Common myeloid progenitor, CD34-positive (primary cell): ENCODE results near the gene ITGA11.

Experiments used
- CTCF ChIA-PET: fragments of 350-600 bp; sonication (Branson Sonifier 250); formaldehyde crosslinking; loops from one replicate; lab custom pipeline; 2021; ENCODE audit warnings: antibody characterized with exemption; lab: Charles Lee
- POLR2A ChIA-PET: fragments of 350-600 bp; sonication (Branson Sonifier 250); formaldehyde crosslinking; loops from one replicate; lab custom pipeline; 2021; ENCODE audit warnings: antibody characterized with exemption; lab: Charles Lee
- DNase-seq, 3 donors: peaks; one replicate each; pipeline versions ENCODE4 v3.0.0 to v3.0.0-alpha.2; 2013
- H3K27ac ChIP-seq, 2 experiments: 1 replicate in 1 of 2; 2 replicates in 1 of 2; pipeline ENCODE4 v1.7.0; 2013; ENCODE audit warnings: inconsistent platforms in 2 of 2, low read length in 2 of 2, mild to moderate bottlenecking in 2 of 2, low read depth in 1 of 2, moderate library complexity in 1 of 2; ENCODE audit not compliant: severe bottlenecking in 2 of 2, insufficient read depth in 1 of 2, poor library complexity in 1 of 2
- H3K27me3 ChIP-seq, 5 experiments: replicated peaks in 2 of 5; 1 replicate in 3 of 5; 2 replicates in 2 of 5; pipeline versions ENCODE4 v1.6.1 to v1.7.0; 2013; ENCODE audit warnings: low read length in 4 of 5, mild to moderate bottlenecking in 2 of 5, moderate library complexity in 2 of 5, inconsistent platforms in 1 of 5; ENCODE audit not compliant: insufficient read depth in 5 of 5, control insufficient read depth in 4 of 5
- H3K36me3 ChIP-seq, 4 experiments: 1 replicate in 2 of 4; 2 replicates in 2 of 4; pipeline versions ENCODE4 v1.6.1 to v1.7.0; 2013; ENCODE audit warnings: low read length in 3 of 4, control low read depth in 1 of 4, mild to moderate bottlenecking in 1 of 4; ENCODE audit not compliant: control insufficient read depth in 4 of 4, insufficient read depth in 4 of 4
- H3K4me1 ChIP-seq, 4 experiments: 1 replicate in 3 of 4; 2 replicates in 1 of 4; pipeline versions ENCODE4 v1.6.1 to v1.7.1; 2013; ENCODE audit warnings: low read length in 3 of 4, mild to moderate bottlenecking in 3 of 4, control low read depth in 1 of 4, inconsistent platforms in 1 of 4, moderate library complexity in 1 of 4; ENCODE audit not compliant: control insufficient read depth in 4 of 4, insufficient read depth in 4 of 4; ENCODE audit errors: control extremely low read depth in 1 of 4
- H3K4me3 ChIP-seq, 7 experiments: 1 replicate in 4 of 7; 2 replicates in 3 of 7; pipeline versions ENCODE4 v1.5.1 to v1.7.0; 2013; ENCODE audit warnings: mild to moderate bottlenecking in 7 of 7, low read length in 6 of 7, moderate library complexity in 6 of 7, inconsistent platforms in 2 of 7, low read depth in 2 of 7, control low read depth in 1 of 7; ENCODE audit not compliant: insufficient read depth in 4 of 7, control insufficient read depth in 1 of 7; ENCODE audit errors: extremely low read depth in 1 of 7
- H3K9me3 ChIP-seq, 5 experiments: 1 replicate in 4 of 5; 2 replicates in 1 of 5; pipeline versions ENCODE4 v1.6.1 to v1.7.1; 2013; ENCODE audit warnings: low read length in 4 of 5, mild to moderate bottlenecking in 2 of 5, inconsistent platforms in 1 of 5, low read depth in 1 of 5, moderate library complexity in 1 of 5; ENCODE audit not compliant: control insufficient read depth in 4 of 5, insufficient read depth in 2 of 5; ENCODE audit errors: control extremely low read depth in 1 of 5
- WGBS: methylation state at CpG from one replicate; pipeline ENCODE4 v1.1.5; 2013; ENCODE audit not compliant: insufficient coverage; 5-methylcytosine and 5-hydroxymethylcytosine counted together

The ITGA11 gene

GRCh38 chr15:68310178-68310803 is 121.7 kb downstream of the ITGA11 start:
- CTCF ChIA-PET = interaction anchor here (0.8 to 1.1 kb wide), 2 partner anchors 10 to 239 kb away, joined by 3 to 4 read pairs; no protein-coding TSS in a partner anchor
- no peaks in the 10 kb centered on the region for H3K36me3 ChIP-seq
- 86% methylated on average over 5 of the region's 7 CpGs for WGBS

GRCh38 chr15:68309024-68309423 is 122.9 kb downstream of the ITGA11 start:
- Histone ChIP-seq H3K27ac (no peak overlapping the region), H3K9me3 (no peaks in the 10 kb centered on the region), H3K36me3 (no peaks in the 10 kb centered on the region), H3K27me3 (no peaks in the 10 kb centered on the region), H3K4me3 (no peak overlapping the region), H3K4me1 (peaks cover 0 to 11% (median 4%) of the 10 kb centered on the region in 4 experiments)
- 88% methylated on average over 1 of the region's 3 CpGs for WGBS
- no peak for DNase-seq
- CTCF ChIA-PET = interaction anchor here (0.9 to 1.3 kb wide), 2 partner anchors 37 to 71 kb away, joined by 3 read pairs; no protein-coding TSS in a partner anchor
- POLR2A ChIA-PET = interaction anchor here (0.6 kb wide), 1 partner anchor 56 kb away, joined by 4 read pairs; no protein-coding TSS in a partner anchor

More at GRCh38 chr15:68310178-68310803, 121.7 kb downstream of the ITGA11 start:
- POLR2A ChIA-PET = interaction anchor here (0.6 kb wide), 1 partner anchor 154 kb away, joined by 3 read pairs; no protein-coding TSS in a partner anchor
- DNase-seq = no peak
- H3K27me3 ChIP-seq = no peaks in the 10 kb centered on the region
- H3K4me3 ChIP-seq = no peak overlapping the region
- no peaks in the 10 kb centered on the region for H3K9me3 ChIP-seq
- H3K27ac ChIP-seq = no peak overlapping the region
- H3K4me1 ChIP-seq = peaks cover 0 to 11% (median 4%) of the 10 kb centered on the region in 4 experiments

- POLR2A ChIA-PET = interaction anchor here (1.0 to 1.2 kb wide), 2 partner anchors 29 to 45 kb away, joined by 4 to 6 read pairs; partner anchors contain the start of gene FEM1B
- Histone ChIP-seq H3K9me3 (no peaks in the 10 kb centered on the region), H3K4me1 (peaks cover 0 to 11% (median 4%) of the 10 kb centered on the region in 4 experiments), H3K27me3 (no peaks in the 10 kb centered on the region), H3K27ac (no peak overlapping the region), H3K4me3 (no peak overlapping the region), H3K36me3 (no peaks in the 10 kb centered on the region)
- CTCF ChIA-PET = interaction anchor here (0.5 to 4.5 kb wide), 35 partner anchors 8 to 601 kb away, joined by 3 to 107 read pairs (median 4); no protein-coding TSS in a partner anchor
- no peak for DNase-seq
- WGBS = 84% methylated on average over 11 of the region's 14 CpGs
These were observed 124.6 kb downstream of the ITGA11 start for GRCh38 chr15:68307131-68307928.

GRCh38 chr15:68305420-68305871 is 126.5 kb downstream of the ITGA11 start:
- Histone ChIP-seq H3K27me3 (no peaks in the 10 kb centered on the region), H3K27ac (no peak overlapping the region)
- POLR2A ChIA-PET = no interaction called here

GRCh38 chr15:68304589-68305337 is 127.2 kb downstream of the ITGA11 start:
- Histone ChIP-seq H3K27me3 (no peaks in the 10 kb centered on the region), H3K4me1 (peaks cover 0 to 11% (median 9%) of the 10 kb centered on the region in 4 experiments), H3K36me3 (no peaks in the 10 kb centered on the region), H3K27ac (no peak overlapping the region), H3K4me3 (no peak overlapping the region), H3K9me3 (no peaks in the 10 kb centered on the region)
- DNase-seq = no peak
- WGBS = 94% methylated on average over 14 of the region's 15 CpGs
- ChIA-PET CTCF (interaction anchor here (0.9 to 4.5 kb wide), 10 partner anchors 11 to 78 kb away, joined by 3 to 107 read pairs (median 5); no protein-coding TSS in a partner anchor), POLR2A (no interaction called here)

More at GRCh38 chr15:68305420-68305871, 126.5 kb downstream of the ITGA11 start:
- no peaks in the 10 kb centered on the region for H3K9me3 ChIP-seq
- DNase-seq = no peak
- peaks cover 0 to 11% (median 9%) of the 10 kb centered on the region in 4 experiments for H3K4me1 ChIP-seq
- 85% methylated on average over 5 of the region's 6 CpGs for WGBS
- H3K36me3 ChIP-seq = no peaks in the 10 kb centered on the region
- CTCF ChIA-PET = interaction anchor here (1.0 to 4.5 kb wide), 9 partner anchors 10 to 77 kb away, joined by 3 to 107 read pairs (median 6); no protein-coding TSS in a partner anchor
- no peak overlapping the region for H3K4me3 ChIP-seq

- no peak overlapping the region for H3K4me3 ChIP-seq
- H3K36me3 ChIP-seq = no peaks in the 10 kb centered on the region
- no peak overlapping the region for H3K27ac ChIP-seq
- WGBS = 94% methylated on average over 14 of the region's 15 CpGs
- no peak for DNase-seq
- ChIA-PET POLR2A (no interaction called here), CTCF (interaction anchor here (0.9 to 4.5 kb wide), 9 partner anchors 9 to 75 kb away, joined by 3 to 107 read pairs (median 4); no protein-coding TSS in a partner anchor)
- no peaks in the 10 kb centered on the region for H3K9me3 ChIP-seq
- peaks cover 0 to 19% (median 14%) of the 10 kb centered on the region in 4 experiments for H3K4me1 ChIP-seq
- no peaks in the 10 kb centered on the region for H3K27me3 ChIP-seq
These were observed 128.2 kb downstream of the ITGA11 start for GRCh38 chr15:68303560-68304436.
